Liver (tissue), 9 donors: ENCODE measurements around the gene VDAC1. TPM values are rescaled to one million over a fixed set of nuclear protein-coding genes. Genes with fewer than 3 reads are reported as not detected.
"Not testable (repeated sequence)": the region's sequence is repeated elsewhere in the genome, so short reads cannot be mapped to it uniquely, and the experiment has no call there.

Experiments used
- DNase-seq: peaks from one replicate; pipeline ENCODE4 v3.0.0-alpha.2; 2017; ENCODE audit warnings: low spot score
- H3K27ac ChIP-seq, 2 donors: one replicate each; pipeline ENCODE4 v1.7.0; 2013; ENCODE audit warnings: inconsistent platforms in 2 of 2, low read length in 2 of 2, control low read depth in 1 of 2, low read depth in 1 of 2, mild to moderate bottlenecking in 1 of 2
- H3K27me3 ChIP-seq, 4 donors: one replicate each; pipeline versions ENCODE4 v1.6.1 to v1.7.0; 2013; ENCODE audit warnings: low read length in 3 of 4, inconsistent platforms in 1 of 4, mild to moderate bottlenecking in 1 of 4, moderate library complexity in 1 of 4; ENCODE audit not compliant: control insufficient read depth in 4 of 4, insufficient read depth in 4 of 4
- H3K36me3 ChIP-seq, 4 donors: one replicate each; pipeline versions ENCODE4 v1.6.1 to v1.7.0; 2013; ENCODE audit warnings: low read length in 3 of 4, mild to moderate bottlenecking in 3 of 4, low read depth in 1 of 4, moderate library complexity in 1 of 4; ENCODE audit not compliant: control insufficient read depth in 4 of 4, insufficient read depth in 3 of 4
- H3K4me1 ChIP-seq, 4 donors: one replicate each; pipeline versions ENCODE4 v1.6.1 to v1.7.0; 2013; ENCODE audit warnings: low read length in 3 of 4, mild to moderate bottlenecking in 3 of 4, moderate library complexity in 1 of 4; ENCODE audit not compliant: control insufficient read depth in 4 of 4, insufficient read depth in 4 of 4
- H3K4me3 ChIP-seq, 3 donors: one replicate each; pipeline versions ENCODE4 v1.6.1 to v1.7.0; 2013; ENCODE audit warnings: low read length in 3 of 3, control low read depth in 1 of 3, low read depth in 1 of 3, mild to moderate bottlenecking in 1 of 3
- H3K9ac ChIP-seq, 2 donors: one replicate each; pipeline ENCODE4 v1.7.0; 2013; ENCODE audit warnings: low read length in 2 of 2, mild to moderate bottlenecking in 2 of 2, moderate library complexity in 2 of 2, control low read depth in 1 of 2, low read depth in 1 of 2
- H3K9me3 ChIP-seq, 4 donors: one replicate each; pipeline versions ENCODE4 v1.6.1 to v1.7.0; 2013; ENCODE audit warnings: low read length in 3 of 4; ENCODE audit not compliant: control insufficient read depth in 4 of 4
- ATF3 ChIP-seq: IDR thresholded peaks from 2 replicates; pipeline ENCODE4 v1.6.1; 2016; ENCODE audit warnings: antibody characterized with exemption
- CTCF ChIP-seq: fragments of 150-350 bp; IDR thresholded peaks from 2 replicates; pipeline ENCODE4 v1.5.1; 2017; ENCODE audit warnings: improper control_type of control experiment, low read depth, low read length; ENCODE audit not compliant: missing input control
- EGR1 ChIP-seq, 2 donors: IDR thresholded peaks; 2 replicates each; pipeline ENCODE4 v1.6.1; 2016 to 2018; ENCODE audit warnings: antibody characterized with exemption in 2 of 2, low read depth in 2 of 2
- FOXA1 ChIP-seq: IDR thresholded peaks from 2 replicates; pipeline ENCODE4 v1.6.1; 2016; ENCODE audit warnings: antibody characterized with exemption
- FOXA2 ChIP-seq: IDR thresholded peaks from 2 replicates; pipeline ENCODE4 v1.6.1; 2016; ENCODE audit warnings: antibody characterized with exemption
- GABPA ChIP-seq, 2 donors: IDR thresholded peaks in 1 of 2; conservative IDR thresholded peaks in 1 of 2; 2 replicates each; pipeline ENCODE4 v1.6.1; 2016; ENCODE audit warnings: antibody characterized with exemption in 2 of 2, mild to moderate bottlenecking in 1 of 2, moderate library complexity in 1 of 2
- HNF4A ChIP-seq, 2 donors: conservative IDR thresholded peaks; 2 replicates each; pipeline ENCODE4 v1.6.1; 2016; ENCODE audit warnings: antibody characterized with exemption in 2 of 2, mild to moderate bottlenecking in 2 of 2
- HNF4G ChIP-seq: IDR thresholded peaks from 2 replicates; pipeline ENCODE4 v1.6.1; 2016; ENCODE audit warnings: antibody characterized with exemption
- NR2F2 ChIP-seq: IDR thresholded peaks from 2 replicates; pipeline ENCODE4 v1.6.1; 2016; ENCODE audit warnings: antibody characterized with exemption
- RAD21 ChIP-seq, 2 donors: IDR thresholded peaks; 2 replicates each; pipeline ENCODE4 v1.6.1; 2016; ENCODE audit warnings: antibody characterized with exemption in 2 of 2, mild to moderate bottlenecking in 2 of 2
- REST ChIP-seq: IDR thresholded peaks from 2 replicates; pipeline ENCODE4 v1.6.1; 2016; ENCODE audit warnings: antibody characterized with exemption, mild to moderate bottlenecking
- RXRA ChIP-seq, 2 donors: IDR thresholded peaks; 2 replicates each; pipeline ENCODE4 v1.6.1; 2017 to 2018; ENCODE audit warnings: antibody characterized with exemption in 2 of 2, mild to moderate bottlenecking in 1 of 2
- SP1 ChIP-seq: IDR thresholded peaks from 2 replicates; pipeline ENCODE4 v1.6.1; 2018; ENCODE audit warnings: antibody characterized with exemption, mild to moderate bottlenecking
- TAF1 ChIP-seq: conservative IDR thresholded peaks from 2 replicates; pipeline ENCODE4 v1.6.1; 2016; ENCODE audit warnings: antibody characterized with exemption, mild to moderate bottlenecking
- ZBTB33 ChIP-seq: IDR thresholded peaks from 2 replicates; pipeline ENCODE4 v1.6.1; 2016; ENCODE audit warnings: antibody characterized with exemption
- WGBS: extraction: QIAGEN DNeasy Blood & Tissue Kit; methylation state at CpG from one replicate; pipeline ENCODE4 v1.1.7; 2013; 5-methylcytosine and 5-hydroxymethylcytosine counted together
- polyA plus RNA-seq, 2 donors: library from polyadenylated mRNA; stranded (reverse) in 1 of 2; unstranded in 1 of 2; fragments of 200-250 nt in 1 of 2; fragments of >200 nt in 1 of 2; fragmentation: Nextera tagmentation in 1 of 2; extraction: Ambion mirVana in 1 of 2; gene quantifications; one replicate each; pipeline versions ENCODE4 v1.2.1 to v1.2.3, GENCODE V29; 2013 to 2015
- total RNA-seq, 2 donors: library from RNA; depleted of rRNA; stranded (reverse); fragments of >200 nt; gene quantifications; one replicate each; pipeline ENCODE4 v1.2.3, GENCODE V29; 2014
- TF ChIP-seq, protein P1 (sequence below): IDR thresholded peaks from 2 replicates; pipeline ENCODE4 v1.6.1; 2016; ENCODE audit warnings: antibody characterized with exemption
- donor health status: healthy.
- donor health status: healthy.
- donor health status: healthy.
- donor health status: healthy.
- donor health status: healthy.

Gene VDAC1
- total and polyA plus RNA-seq, 4 donors: 85.4 to 139 (median 121) TPM

GRCh38 chr5:133937628-133938027 is 67.1 kb downstream of the VDAC1 start:
- H3K36me3 ChIP-seq, H3K4me3 ChIP-seq, DNase-seq, H3K9ac ChIP-seq, H3K27ac ChIP-seq, H3K4me1 ChIP-seq, H3K9me3 ChIP-seq, H3K27me3 ChIP-seq: not testable (repeated sequence)
- WGBS: 95% methylated on average over 3 of the region's 3 CpGs

DNA sequence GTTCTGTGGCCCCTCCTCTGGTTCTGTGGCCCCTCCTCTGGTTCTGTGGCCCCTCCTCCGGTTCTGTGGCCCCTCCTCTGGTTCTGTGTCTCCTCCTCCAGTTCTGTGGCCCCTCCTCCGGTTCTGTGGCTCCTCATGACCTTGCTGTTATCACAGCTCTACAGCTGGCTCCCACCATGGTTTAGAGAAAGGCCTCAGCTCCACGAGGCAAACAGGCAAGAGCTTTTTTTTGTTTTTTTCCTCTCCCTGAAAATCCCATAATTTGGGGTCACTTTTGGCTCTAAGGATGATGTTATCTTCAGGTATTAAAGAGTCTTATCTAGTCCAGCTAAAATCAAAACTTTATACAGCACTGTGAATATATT is 68.1 kb downstream of the VDAC1 start:
- Histone ChIP-seq H3K27me3 (no peaks in the 10 kb centered on the region), H3K9me3 (no peaks in the 10 kb centered on the region), H3K36me3 (no peaks in the 10 kb centered on the region), H3K4me3 (no peak overlapping the region), H3K27ac (no peak overlapping the region), H3K4me1 (no peaks in the 10 kb centered on the region), H3K9ac (no peak overlapping the region)
- peak; percentile 72 for DNase-seq
- TF ChIP-seq RAD21 (IDR thresholded peaks at IDR 0.05): no peak
- no peak for TF ChIP-seq ATF3
- no peak for TF ChIP-seq REST
- no peak for TF ChIP-seq GABPA (IDR thresholded peaks at IDR 0.05 in 1 of 2, conservative IDR thresholded peaks at IDR 0.05 in 1 of 2)
- TF ChIP-seq, protein P1, sequence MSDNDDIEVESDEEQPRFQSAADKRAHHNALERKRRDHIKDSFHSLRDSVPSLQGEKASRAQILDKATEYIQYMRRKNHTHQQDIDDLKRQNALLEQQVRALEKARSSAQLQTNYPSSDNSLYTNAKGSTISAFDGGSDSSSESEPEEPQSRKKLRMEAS: no peak
- TF ChIP-seq TAF1: no peak
- no peak for TF ChIP-seq EGR1 (IDR thresholded peaks at IDR 0.05; ENCODE audit: low read depth in 2 of 2)
- TF ChIP-seq HNF4A (conservative IDR thresholded peaks at IDR 0.05): no peak
- no peak for TF ChIP-seq CTCF
- no peak for TF ChIP-seq HNF4G
- no peak for TF ChIP-seq RXRA (IDR thresholded peaks at IDR 0.05)
- TF ChIP-seq FOXA2: no peak
- no peak for TF ChIP-seq SP1
- TF ChIP-seq ZBTB33: no peak
- TF ChIP-seq FOXA1: no peak
- TF ChIP-seq NR2F2: no peak
- 76% methylated on average over 3 of the region's 3 CpGs for WGBS

DNA sequence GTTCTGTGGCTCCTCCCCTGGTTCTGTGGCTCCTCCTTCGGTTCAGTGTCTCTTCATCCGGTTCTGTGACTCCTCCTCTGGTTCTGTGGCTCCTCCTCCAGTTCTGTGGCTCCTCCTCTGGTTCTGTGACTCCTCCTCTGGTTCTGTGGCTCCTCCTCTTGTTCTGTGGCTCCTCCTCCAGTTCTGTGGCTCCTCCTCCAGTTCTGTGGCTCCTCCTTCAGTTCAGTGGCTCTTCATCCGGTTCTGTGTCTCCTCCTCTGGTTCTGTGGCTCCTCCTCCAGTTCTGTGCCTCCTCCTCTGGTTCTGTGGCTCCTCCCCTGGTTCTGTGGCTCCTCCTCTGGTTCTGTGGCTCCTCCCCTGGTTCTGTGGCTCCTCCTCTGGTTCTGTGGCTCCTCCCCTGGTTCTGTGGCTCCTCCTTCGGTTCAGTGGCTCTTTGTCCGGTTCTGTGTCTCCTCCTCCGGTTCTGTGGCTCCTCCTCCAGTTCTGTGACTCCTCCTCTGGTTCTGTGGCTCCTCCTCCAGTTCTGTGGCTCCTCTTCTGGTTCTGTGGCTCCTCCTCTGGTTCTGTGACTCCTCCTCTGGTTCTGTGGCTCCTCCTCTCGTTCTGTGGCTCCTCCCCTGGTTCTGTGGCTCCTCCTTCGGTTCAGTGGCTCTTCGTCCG is 68.7 kb downstream of the VDAC1 start:
- H3K36me3 ChIP-seq, H3K27ac ChIP-seq: not testable (repeated sequence)

More for the DNA sequence above, 68.7 kb downstream of the VDAC1 start:
- not testable (repeated sequence) for H3K4me3 ChIP-seq, H3K9ac ChIP-seq, H3K9me3 ChIP-seq, DNase-seq, H3K4me1 ChIP-seq, H3K27me3 ChIP-seq
- WGBS: 90% methylated on average over 10 of the region's 10 CpGs
